Measurements from ENCODE around the gene FOXO3. TPM values are rescaled to one million over a fixed set of nuclear protein-coding genes. Genes with fewer than 3 reads are reported as not detected.

Gene FOXO3
- total and polyA plus RNA-seq, 2 donors (not counting 3 experiments of a cell fraction or from before 2014, with no cell fraction given): 14.4 to 16.9 TPM

DNA sequence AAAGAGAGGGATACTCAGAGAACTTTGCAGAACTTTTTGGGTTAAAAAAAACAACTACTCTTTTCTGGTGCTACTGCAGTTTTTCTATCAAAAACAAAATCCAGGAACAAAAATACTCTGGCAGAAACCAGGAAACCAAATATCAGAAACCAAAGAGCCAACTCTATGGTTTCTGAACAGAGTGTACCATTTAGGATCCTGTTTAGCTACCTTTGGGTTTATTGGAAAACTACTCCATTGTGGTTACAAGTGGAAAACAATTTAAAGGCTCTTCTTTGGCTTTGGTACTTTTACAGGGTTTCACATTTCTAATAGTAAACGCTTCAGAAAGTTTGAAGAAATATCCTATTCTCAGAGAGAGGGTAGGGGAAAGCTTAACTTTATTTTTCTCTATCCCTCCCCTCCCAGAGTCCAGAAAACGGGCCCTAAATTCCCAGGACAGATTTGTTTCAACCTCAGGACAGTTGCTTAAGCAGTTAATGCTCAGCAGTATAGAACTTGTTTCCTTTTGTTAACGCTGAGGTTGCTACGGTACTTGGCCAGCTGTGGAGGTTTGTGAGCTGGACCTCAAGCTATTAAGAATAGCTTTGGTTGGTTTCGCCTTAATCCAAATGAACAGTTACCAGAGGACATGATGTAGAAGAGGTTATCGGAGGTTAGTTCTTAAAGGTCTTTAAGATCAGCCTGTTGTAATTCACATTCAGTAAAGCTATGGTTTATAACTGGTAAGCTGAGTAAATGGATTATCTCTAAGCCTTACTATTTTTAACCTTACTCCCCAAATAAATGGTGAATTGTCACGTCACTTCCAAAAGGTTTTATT lies 47.9 kb downstream of the FOXO3 start:
- CTCF ChIA-PET: interaction anchor here (1.2 kb wide), 1 partner anchor 15 kb away, joined by 4 read pairs; no protein-coding TSS in a partner anchor
- Histone ChIP-seq H3K79me2 (ENCODE audit: control insufficient read depth, insufficient read depth, low read length) (no peaks in the 10 kb centered on the region), H3K27ac (ENCODE audit: insufficient read depth, low read depth, low read length) (no peak overlapping the region), H3K4me1 (ENCODE audit: control insufficient read depth, extremely low read depth, insufficient read depth, low read length) (no peaks in the 10 kb centered on the region), H4K20me1 (replicated peaks; ENCODE audit: control insufficient read depth, extremely low read depth, insufficient read depth, low read length) (peaks cover under 1% of the 10 kb centered on the region), H3K4me3 (replicated peaks in 1 of 3; ENCODE audit: insufficient read depth in 1 of 3, low read depth in 1 of 3, low read length in 3 of 3) (no peak overlapping the region), H3K36me3 (ENCODE audit: control insufficient read depth in 2 of 2, extremely low read depth in 1 of 2, insufficient read depth in 2 of 2, low read length in 2 of 2) (no peaks in the 10 kb centered on the region), H3K27me3 (ENCODE audit: control insufficient read depth in 2 of 2, insufficient read depth in 2 of 2, low read length in 2 of 2) (no peaks in the 10 kb centered on the region), H3K4me2 (ENCODE audit: insufficient read depth, low read length) (no peak overlapping the region), H3K9me3 (replicated peaks; ENCODE audit: control insufficient read depth, insufficient read depth, low read length) (no peaks in the 10 kb centered on the region), H2AFZ (ENCODE audit: low read depth, low read length) (no peak overlapping the region), H3K9me1 (replicated peaks; ENCODE audit: control insufficient read depth, extremely low read depth, insufficient read depth, low read length) (no peaks in the 10 kb centered on the region), H3K9ac (replicated peaks; ENCODE audit: extremely low read depth, insufficient read depth, low read length) (no peak overlapping the region)
- FAIRE-seq (no peak), DNase-seq (ENCODE audit: low read depth, low spot score) (no peak)
- TF ChIP-seq POLR2AphosphoS5 (IDR thresholded peaks at IDR 0.05; ENCODE audit: insufficient read depth, low read depth, low read length): no peak
- TF ChIP-seq MYC (IDR thresholded peaks at IDR 0.05; ENCODE audit: low read depth, low read length): no peak
- TF ChIP-seq, protein P1, sequence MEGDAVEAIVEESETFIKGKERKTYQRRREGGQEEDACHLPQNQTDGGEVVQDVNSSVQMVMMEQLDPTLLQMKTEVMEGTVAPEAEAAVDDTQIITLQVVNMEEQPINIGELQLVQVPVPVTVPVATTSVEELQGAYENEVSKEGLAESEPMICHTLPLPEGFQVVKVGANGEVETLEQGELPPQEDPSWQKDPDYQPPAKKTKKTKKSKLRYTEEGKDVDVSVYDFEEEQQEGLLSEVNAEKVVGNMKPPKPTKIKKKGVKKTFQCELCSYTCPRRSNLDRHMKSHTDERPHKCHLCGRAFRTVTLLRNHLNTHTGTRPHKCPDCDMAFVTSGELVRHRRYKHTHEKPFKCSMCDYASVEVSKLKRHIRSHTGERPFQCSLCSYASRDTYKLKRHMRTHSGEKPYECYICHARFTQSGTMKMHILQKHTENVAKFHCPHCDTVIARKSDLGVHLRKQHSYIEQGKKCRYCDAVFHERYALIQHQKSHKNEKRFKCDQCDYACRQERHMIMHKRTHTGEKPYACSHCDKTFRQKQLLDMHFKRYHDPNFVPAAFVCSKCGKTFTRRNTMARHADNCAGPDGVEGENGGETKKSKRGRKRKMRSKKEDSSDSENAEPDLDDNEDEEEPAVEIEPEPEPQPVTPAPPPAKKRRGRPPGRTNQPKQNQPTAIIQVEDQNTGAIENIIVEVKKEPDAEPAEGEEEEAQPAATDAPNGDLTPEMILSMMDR (IDR thresholded peaks at IDR 0.05; ENCODE audit: extremely low read depth in 1 of 2, insufficient read depth in 1 of 2, low read depth in 1 of 2, low read length in 2 of 2): no peak
- TF ChIP-seq EZH2 (IDR thresholded peaks at IDR 0.05; ENCODE audit: borderline replicate concordance, low read depth, low read length, severe bottlenecking): no peak
- no peak for TF ChIP-seq JUN (IDR thresholded peaks at IDR 0.05; ENCODE audit: borderline replicate concordance, insufficient read depth, insufficient read length, low read depth)
- TF ChIP-seq, protein P2, sequence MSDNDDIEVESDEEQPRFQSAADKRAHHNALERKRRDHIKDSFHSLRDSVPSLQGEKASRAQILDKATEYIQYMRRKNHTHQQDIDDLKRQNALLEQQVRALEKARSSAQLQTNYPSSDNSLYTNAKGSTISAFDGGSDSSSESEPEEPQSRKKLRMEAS (IDR thresholded peaks at IDR 0.05; ENCODE audit: insufficient read depth, insufficient read length): no peak
- no peak for TF ChIP-seq GATA2 (IDR thresholded peaks at IDR 0.05; ENCODE audit: insufficient read depth, insufficient read length, low read depth, low read length)
- no peak for TF ChIP-seq FOS (IDR thresholded peaks at IDR 0.05; ENCODE audit: borderline replicate concordance, insufficient read depth, low read length)
- TF ChIP-seq POLR2A (IDR thresholded peaks at IDR 0.05; ENCODE audit: low read depth, low read length): no peak
- POLR2A ChIA-PET: interaction anchor here (0.9 kb wide), 1 partner anchor 10 kb away, joined by 3 read pairs; no protein-coding TSS in a partner anchor
- no TSS peak for BruUV-seq (replicated peaks)
- dilution Hi-C loops (cut with MboI; ENCODE audit: extremely low pct_ligation_motif_present, low sequenced_read_pairs) (no loop called here), intact Hi-C loops (cut with micrococcal nuclease) (no loop called here)
